IPS-18a (cell line): ENCODE measurements around the gene ZNF414.
"Not testable (repeated sequence)": the region's sequence is repeated elsewhere in the genome, so short reads cannot be mapped to it uniquely, and the experiment has no call there.

Experiments used
- H3K27ac ChIP-seq: one replicate; pipeline ENCODE4 v1.5.1; 2013; ENCODE audit warnings: low read length
- H3K27me3 ChIP-seq: one replicate; pipeline ENCODE4 v1.6.1; 2013; ENCODE audit warnings: mild to moderate bottlenecking, low read length; ENCODE audit not compliant: control insufficient read depth, insufficient read depth
- H3K36me3 ChIP-seq: one replicate; pipeline ENCODE4 v1.6.1; 2013; ENCODE audit warnings: low read depth, low read length; ENCODE audit not compliant: control insufficient read depth
- H3K4me1 ChIP-seq: one replicate; pipeline ENCODE4 v1.6.1; 2013; ENCODE audit warnings: low read depth, low read length; ENCODE audit not compliant: control insufficient read depth
- H3K4me3 ChIP-seq: one replicate; pipeline ENCODE4 v1.5.1; 2013; ENCODE audit warnings: low read length
- H3K9ac ChIP-seq: one replicate; pipeline ENCODE4 v1.6.1; 2013; ENCODE audit warnings: mild to moderate bottlenecking, low read length, moderate library complexity
- H3K9me3 ChIP-seq: one replicate; pipeline ENCODE4 v1.6.1; 2013; ENCODE audit warnings: low read depth, low read length; ENCODE audit not compliant: control insufficient read depth

ZNF414 gene, protein sequence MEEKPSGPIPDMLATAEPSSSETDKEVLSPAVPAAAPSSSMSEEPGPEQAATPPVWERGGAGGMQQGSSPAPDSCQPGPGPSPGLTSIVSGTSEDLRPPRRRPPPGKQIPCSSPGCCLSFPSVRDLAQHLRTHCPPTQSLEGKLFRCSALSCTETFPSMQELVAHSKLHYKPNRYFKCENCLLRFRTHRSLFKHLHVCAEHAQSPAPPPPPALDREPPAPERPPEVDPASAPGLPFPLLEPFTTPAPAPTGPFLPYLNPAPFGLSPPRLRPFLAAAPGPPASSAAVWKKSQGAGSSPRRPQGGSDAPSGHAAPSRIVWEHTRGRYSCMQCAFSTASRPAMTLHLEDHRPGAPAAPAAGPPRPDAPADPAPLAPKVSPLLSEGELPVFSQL

DNA sequence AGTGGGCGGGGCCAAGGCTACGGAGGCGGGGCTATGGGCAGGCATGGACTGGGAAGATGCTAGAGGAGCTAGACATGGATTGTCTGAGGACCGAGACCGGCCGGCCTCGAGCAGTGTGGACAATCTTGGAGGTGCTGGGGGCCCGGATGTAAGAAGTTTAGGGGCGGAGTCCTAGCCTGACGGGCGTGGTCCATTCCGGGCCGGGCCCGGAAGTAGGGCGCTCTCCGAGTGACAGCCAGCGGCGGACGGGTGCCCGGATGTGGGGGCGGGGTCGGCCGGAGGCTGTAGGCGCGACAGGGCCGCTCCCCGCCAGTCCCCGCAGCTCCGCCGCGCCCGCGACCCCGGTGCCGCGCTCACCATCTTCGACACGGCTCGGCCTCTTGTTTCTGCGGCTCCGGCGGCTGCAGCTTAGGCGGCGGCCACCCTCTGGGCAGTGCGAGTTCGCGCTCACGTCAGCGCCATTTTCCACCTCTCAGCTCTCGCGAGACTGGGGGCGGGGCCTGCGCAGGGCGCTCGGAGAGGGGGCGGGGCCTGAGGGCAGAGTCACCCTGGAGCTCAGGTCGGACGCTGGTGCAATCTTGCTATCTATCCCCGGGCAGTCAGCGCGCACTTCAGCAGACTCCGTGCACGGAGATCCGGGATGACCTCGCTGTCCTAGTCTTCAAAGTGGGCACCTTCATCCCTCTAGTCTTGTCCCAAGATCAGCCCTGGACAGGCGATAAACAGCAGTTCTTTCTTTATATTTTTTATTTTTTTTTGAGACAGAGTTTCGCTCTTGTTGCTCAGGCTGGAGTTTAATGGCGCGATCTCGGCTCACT lies at the start of gene ZNF414:
ZNF414 (minus strand) TSS at position 481 of the 818 bp plus-strand sequence; CDS start at position 360, 121 bp downstream.
- Histone ChIP-seq H3K9me3 (no peaks in the 10 kb centered on the region), H3K27me3 (no peaks in the 10 kb centered on the region), H3K4me3 (peak within 1 kb of the TSS; percentile 76), H3K36me3 (no peaks in the 10 kb centered on the region), H3K9ac (peak within 1 kb of the TSS; percentile 77), H3K27ac (peak within 1 kb of the TSS; percentile 64), H3K4me1 (peaks cover 7% of the 10 kb centered on the region)

DNA sequence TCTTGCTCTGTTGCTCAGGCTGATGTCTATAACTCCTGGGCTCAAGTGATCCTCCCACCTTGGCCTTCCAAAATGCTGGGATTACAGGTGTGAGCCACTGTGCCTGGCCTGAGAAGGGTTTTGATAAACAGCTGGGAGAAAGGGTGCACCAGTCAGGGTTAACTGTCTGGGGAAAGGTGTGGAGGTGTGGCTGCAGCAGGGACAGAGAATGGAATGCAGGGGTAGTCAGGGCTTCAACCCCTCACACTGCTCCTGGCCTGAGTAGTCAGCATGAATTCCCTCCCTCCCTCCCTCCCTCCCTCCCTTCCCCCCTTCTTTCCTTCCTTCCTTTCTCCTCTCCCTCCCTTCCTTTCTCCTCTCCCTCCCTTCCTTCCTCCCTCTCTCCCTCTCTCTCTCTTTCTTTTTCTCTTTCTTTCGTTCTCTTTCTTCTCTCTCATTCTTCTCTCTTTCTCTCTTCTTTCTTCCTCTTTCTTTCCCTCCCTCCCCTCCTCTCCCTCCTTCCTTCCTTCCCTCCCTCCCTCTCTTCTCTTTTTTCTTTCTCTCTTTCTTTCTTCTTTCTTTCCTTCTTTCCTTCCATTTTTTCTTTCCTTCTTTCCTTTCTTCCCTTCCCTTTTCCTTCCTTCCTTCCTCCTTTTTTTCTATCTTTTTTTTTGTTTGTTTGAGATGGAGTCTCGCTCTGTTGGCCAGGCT lies 47.3 kb upstream of the ZNF414 start:
- H3K4me1 ChIP-seq: no peaks in the 10 kb centered on the region
- H3K27ac ChIP-seq: no peak overlapping the region
- no peak overlapping the region for H3K4me3 ChIP-seq
- H3K9me3 ChIP-seq: no peaks in the 10 kb centered on the region
- no peaks in the 10 kb centered on the region for H3K36me3 ChIP-seq
- no peak overlapping the region for H3K9ac ChIP-seq
- no peaks in the 10 kb centered on the region for H3K27me3 ChIP-seq

DNA sequence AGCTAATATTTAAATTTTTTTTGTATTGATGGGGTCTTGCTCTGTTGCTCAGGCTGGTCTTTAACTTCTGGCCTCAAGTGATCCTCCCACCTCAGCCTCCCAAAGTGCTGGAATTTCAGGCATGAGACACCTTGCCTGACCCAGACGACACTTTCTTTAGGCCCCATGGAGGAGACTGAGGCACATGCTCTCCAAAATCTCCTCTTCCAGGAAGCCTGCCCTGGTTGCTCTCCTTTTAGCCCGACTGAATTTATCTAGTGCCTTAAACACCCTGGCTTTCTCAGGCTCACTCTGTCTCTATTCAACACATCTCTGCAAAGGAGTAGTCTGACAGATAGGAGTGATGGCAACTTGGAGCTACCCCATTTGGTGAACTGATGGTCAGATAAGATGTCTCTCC lies 44.4 kb upstream of the ZNF414 start:
- Histone ChIP-seq H3K27ac (no peak overlapping the region), H3K4me1 (no peaks in the 10 kb centered on the region), H3K9ac (no peak overlapping the region), H3K36me3 (no peaks in the 10 kb centered on the region), H3K9me3 (no peaks in the 10 kb centered on the region), H3K4me3 (no peak overlapping the region), H3K27me3 (no peaks in the 10 kb centered on the region)

DNA sequence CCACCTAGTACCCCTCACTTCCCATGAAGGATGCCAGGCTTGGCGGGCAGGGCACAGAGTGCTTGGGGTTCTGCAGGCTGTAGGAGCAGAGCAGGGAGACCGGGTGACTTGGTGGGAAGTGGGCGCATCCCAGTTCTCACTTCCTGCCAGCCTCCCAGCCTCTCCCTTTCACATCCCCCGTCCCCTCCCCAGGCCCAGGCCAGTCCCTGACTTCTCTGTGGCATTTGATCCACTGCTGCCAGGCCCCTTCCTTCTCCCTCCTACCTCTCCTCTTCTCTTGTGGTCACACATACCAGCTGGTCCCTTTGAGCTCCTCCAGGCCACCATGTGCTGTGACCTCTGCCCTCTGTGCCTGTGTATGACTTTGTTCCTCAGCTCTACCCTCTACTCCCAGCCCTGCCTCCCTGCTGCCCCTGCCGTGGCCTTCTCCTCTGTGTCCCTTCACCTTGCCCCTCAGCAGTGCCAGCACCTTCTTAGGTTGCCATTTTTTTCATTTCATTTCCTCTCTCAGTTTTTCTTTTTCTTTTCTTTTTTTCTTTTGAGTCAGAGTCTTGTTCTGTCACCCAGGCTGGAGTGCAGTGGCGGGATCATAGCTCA lies 43.8 kb upstream of the ZNF414 start:
- Histone ChIP-seq H3K27ac (no peak overlapping the region), H3K36me3 (no peaks in the 10 kb centered on the region), H3K9ac (no peak overlapping the region), H3K4me3 (no peak overlapping the region), H3K27me3 (no peaks in the 10 kb centered on the region), H3K9me3 (no peaks in the 10 kb centered on the region), H3K4me1 (no peaks in the 10 kb centered on the region)

DNA sequence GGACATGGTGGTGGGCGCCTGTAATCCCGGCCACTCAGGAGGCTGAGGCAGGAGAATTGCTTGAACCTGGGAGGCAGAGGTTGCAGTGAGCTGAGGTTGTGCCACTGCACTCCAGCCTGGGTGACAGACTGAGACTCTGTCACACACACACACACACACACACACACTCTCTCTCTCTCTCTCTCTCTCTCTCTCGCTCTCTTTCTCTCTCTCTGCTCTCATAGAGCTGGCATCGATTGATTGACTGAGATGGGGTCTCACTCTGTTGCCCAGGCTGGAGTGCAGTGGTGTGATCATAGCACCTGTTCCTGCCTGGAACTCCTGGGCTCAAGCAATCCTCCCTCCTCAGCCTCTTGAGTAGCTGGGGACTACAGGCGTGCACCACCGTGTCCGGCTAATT lies 39.8 kb upstream of the ZNF414 start:
- not testable (repeated sequence) for H3K4me1 ChIP-seq, H3K36me3 ChIP-seq, H3K27me3 ChIP-seq, H3K9me3 ChIP-seq, H3K9ac ChIP-seq, H3K4me3 ChIP-seq, H3K27ac ChIP-seq

DNA sequence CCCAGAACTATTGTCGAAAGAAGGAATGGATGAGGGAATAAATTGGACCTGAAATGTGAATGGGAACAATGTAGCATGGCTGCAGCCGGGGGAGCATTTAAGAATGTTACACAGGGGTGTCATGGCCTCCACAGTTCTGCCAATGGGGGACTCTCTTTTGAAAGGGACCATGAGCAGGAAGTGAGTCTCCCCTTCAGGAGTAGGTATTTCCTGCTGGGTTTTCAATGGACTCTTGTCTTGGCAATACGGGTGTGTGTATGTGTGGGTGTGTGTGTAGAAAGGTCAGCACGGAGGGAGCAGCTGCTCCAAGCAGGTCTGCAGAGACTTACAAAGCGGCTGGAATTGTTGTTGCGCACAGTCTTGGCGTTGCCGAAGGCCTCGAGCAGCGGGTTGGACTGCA lies 38.8 kb upstream of the ZNF414 start:
- no peak overlapping the region for H3K9ac ChIP-seq
- H3K4me3 ChIP-seq: no peak overlapping the region
- H3K36me3 ChIP-seq: no peaks in the 10 kb centered on the region
- H3K9me3 ChIP-seq: no peaks in the 10 kb centered on the region
- no peaks in the 10 kb centered on the region for H3K4me1 ChIP-seq
- H3K27ac ChIP-seq: no peak overlapping the region
- no peaks in the 10 kb centered on the region for H3K27me3 ChIP-seq

DNA sequence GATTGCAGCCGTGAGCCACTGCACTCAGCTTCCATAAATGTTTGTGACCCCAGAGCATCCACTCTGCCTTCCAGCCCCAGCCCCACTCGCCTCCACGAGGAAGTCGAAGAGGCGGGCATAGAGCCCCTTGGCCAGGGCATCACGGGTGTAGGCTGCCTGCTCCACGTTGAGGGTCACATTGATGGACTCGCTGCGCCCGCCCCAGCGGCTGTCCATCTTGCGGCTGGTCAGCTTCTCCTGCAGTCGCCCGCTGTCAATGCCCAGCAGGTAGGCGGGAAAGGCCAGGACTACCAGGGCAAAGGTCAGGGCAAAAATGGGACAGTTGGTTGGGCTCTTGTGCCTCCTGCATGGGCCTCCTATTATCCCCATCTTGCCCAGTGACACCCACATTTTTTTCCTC lies 36.1 kb upstream of the ZNF414 start:
- no peaks in the 10 kb centered on the region for H3K36me3 ChIP-seq
- no peaks in the 10 kb centered on the region for H3K27me3 ChIP-seq
- H3K9ac ChIP-seq: no peak overlapping the region
- no peaks in the 10 kb centered on the region for H3K4me1 ChIP-seq
- H3K4me3 ChIP-seq: no peak overlapping the region
- no peaks in the 10 kb centered on the region for H3K9me3 ChIP-seq
- H3K27ac ChIP-seq: no peak overlapping the region

DNA sequence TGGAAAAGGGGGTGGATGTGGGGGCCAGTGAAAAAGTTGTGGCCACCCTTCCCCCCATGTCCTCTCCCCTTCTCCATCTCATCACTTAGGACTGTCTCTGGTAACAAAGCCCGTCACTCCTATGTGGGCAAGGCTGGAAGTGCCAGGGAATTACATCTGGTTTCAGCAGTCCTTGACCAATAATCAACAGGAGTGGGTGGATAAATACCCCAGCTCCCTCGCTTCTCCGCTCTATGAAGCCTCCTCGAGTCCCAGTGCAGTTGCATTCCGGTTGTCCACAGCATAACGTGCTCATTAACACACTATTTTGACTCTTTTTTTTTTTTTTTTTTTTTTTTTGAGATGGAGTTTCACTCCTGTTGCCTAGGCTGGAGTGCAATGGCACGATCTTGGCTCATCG lies 31.8 kb upstream of the ZNF414 start:
- Histone ChIP-seq H3K4me3 (no peak overlapping the region), H3K27me3 (no peaks in the 10 kb centered on the region), H3K9ac (no peak overlapping the region), H3K4me1 (no peaks in the 10 kb centered on the region), H3K9me3 (no peaks in the 10 kb centered on the region), H3K27ac (no peak overlapping the region), H3K36me3 (no peaks in the 10 kb centered on the region)

DNA sequence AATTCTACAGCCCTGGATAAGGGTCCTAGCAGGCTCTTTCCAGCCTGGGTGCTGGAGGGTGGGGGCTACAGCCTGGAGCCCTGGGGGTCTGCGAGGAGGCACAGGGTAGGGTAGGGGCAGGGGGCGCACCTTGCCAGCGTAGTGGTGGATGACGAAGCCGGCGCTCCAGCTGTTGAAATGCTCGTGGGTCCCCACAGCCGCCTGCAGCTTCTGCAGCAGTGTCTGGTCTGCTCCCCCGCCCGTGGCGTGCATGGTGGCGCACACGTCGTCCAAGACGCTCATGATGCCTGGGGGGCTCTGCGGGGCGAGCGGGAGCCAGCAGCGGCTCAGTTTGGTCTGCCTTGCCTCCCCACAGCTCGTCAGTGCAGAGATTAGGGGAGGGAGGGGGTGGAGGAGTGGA lies 30.2 kb upstream of the ZNF414 start:
- no peaks in the 10 kb centered on the region for H3K27me3 ChIP-seq
- no peak overlapping the region for H3K9ac ChIP-seq
- no peak overlapping the region for H3K27ac ChIP-seq
- H3K9me3 ChIP-seq: no peaks in the 10 kb centered on the region
- H3K4me3 ChIP-seq: no peak overlapping the region
- H3K4me1 ChIP-seq: no peaks in the 10 kb centered on the region
- no peaks in the 10 kb centered on the region for H3K36me3 ChIP-seq

DNA sequence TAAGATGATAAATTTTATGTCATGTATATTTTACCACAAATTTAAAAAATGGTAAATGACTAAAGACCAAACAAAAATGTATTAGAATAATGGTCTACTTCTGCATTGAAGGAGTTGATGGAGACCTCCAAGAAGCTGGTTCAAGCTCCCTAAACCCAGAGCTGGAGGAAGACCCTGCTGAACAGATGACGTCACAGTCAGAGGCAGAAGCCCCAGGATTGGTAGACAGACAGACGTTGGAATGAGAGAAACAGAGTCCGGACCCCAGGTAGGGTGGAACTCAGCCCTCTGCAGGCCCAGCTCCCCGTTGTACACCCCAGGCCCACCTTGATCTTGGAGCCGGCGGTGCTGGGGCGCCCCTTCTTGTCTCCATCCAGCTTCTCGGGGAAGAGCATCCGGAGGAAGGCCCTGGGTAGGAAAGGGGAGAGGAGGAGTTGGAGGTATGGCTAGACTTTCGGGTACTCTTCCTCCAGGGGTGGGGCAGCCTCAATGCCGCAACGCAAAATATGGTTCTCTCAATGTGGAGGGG lies 25.7 kb upstream of the ZNF414 start:
- H3K27me3 ChIP-seq: no peaks in the 10 kb centered on the region
- no peaks in the 10 kb centered on the region for H3K4me1 ChIP-seq
- no peak overlapping the region for H3K4me3 ChIP-seq
- H3K9me3 ChIP-seq: no peaks in the 10 kb centered on the region
- no peaks in the 10 kb centered on the region for H3K36me3 ChIP-seq
- H3K9ac ChIP-seq: no peak overlapping the region
- no peak overlapping the region for H3K27ac ChIP-seq

DNA sequence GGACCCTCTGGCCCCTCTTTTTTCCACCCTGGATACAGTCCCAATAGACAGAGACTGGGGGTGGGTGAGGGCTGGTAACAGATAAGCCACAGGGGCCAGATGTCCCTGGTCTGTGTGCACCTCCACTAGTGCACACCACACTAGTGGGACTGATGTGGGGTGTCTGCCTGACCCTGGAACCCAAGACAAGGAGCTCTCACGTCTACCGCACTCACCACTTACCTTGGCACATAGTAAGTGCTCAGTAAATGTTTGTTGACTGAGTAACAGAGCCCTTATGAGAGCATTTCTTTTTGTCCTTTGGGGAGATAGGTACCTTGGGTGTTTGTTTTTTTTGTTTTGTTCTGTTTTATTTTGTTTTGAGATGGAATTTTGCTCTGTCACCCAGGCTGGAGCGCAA lies 23.1 kb upstream of the ZNF414 start:
- no peaks in the 10 kb centered on the region for H3K36me3 ChIP-seq
- H3K27ac ChIP-seq: no peak overlapping the region
- H3K4me3 ChIP-seq: no peak overlapping the region
- no peaks in the 10 kb centered on the region for H3K4me1 ChIP-seq
- H3K9me3 ChIP-seq: no peaks in the 10 kb centered on the region
- no peaks in the 10 kb centered on the region for H3K27me3 ChIP-seq
- no peak overlapping the region for H3K9ac ChIP-seq
